Endothelial cell of umbilical vein (primary cell): ENCODE results near the gene CHRD.

Experiments used
- CTCF ChIP-seq, 2 donors: IDR thresholded peaks; 1 replicate in 1 of 2; 2 replicates in 1 of 2; pipeline ENCODE4 v1.5.1; 2011; ENCODE audit warnings: low read length in 2 of 2, mild to moderate bottlenecking in 2 of 2, moderate library complexity in 2 of 2, control low read depth in 1 of 2, inconsistent platforms in 1 of 2, low read depth in 1 of 2; ENCODE audit not compliant: insufficient read depth in 1 of 2; ENCODE audit errors: extremely low read depth in 1 of 2
- EZH2 ChIP-seq: IDR thresholded peaks from 2 replicates; pipeline ENCODE4 v1.6.1; 2012; ENCODE audit warnings: borderline replicate concordance, low read depth, mild to moderate bottlenecking, moderate library complexity, low read length, inconsistent platforms; ENCODE audit not compliant: severe bottlenecking
- GATA2 ChIP-seq: IDR thresholded peaks from 2 replicates; pipeline ENCODE4 v1.7.0; 2011; ENCODE audit warnings: low read depth, mild to moderate bottlenecking, moderate library complexity, mixed read lengths, low read length; ENCODE audit not compliant: insufficient read length, insufficient read depth
- MYC ChIP-seq: IDR thresholded peaks from one replicate; pipeline ENCODE4 v1.6.1; 2011; ENCODE audit warnings: mild to moderate bottlenecking, low read depth, low read length
- POLR2A ChIP-seq: IDR thresholded peaks from 2 replicates; pipeline ENCODE4 v1.6.1; 2012; ENCODE audit warnings: low read depth, mild to moderate bottlenecking, control low read depth, low read length
- POLR2AphosphoS5 ChIP-seq: IDR thresholded peaks from 2 replicates; pipeline ENCODE4 v1.6.1; 2012; ENCODE audit warnings: low read depth, mild to moderate bottlenecking, control low read depth, low read length, moderate library complexity; ENCODE audit not compliant: insufficient read depth

- TF ChIP-seq MYC (no peak), CTCF (IDR thresholded peaks at IDR 0.05; ENCODE audit: extremely low read depth in 1 of 2, insufficient read depth in 1 of 2, low read depth in 1 of 2, low read length in 2 of 2) (no peak), POLR2AphosphoS5 (no peak), POLR2A (no peak), EZH2 (no peak), GATA2 (no peak)
Measured at GRCh38 chr3:184386047-184386806, 6.4 kb downstream of the CHRD start.
